Left ventricle myocardium inferior (tissue), 1 donor: Measurements from ENCODE around the gene SSBP4. TPM values are rescaled to one million over a fixed set of nuclear protein-coding genes. Genes with fewer than 3 reads are reported as not detected.
A peak's percentile ranks its signal among the peaks of the same experiment; 100 is the strongest.

Experiments used
- DNase-seq: peaks from one replicate; pipeline ENCODE4 v3.0.0-alpha.2; 2020
- H3K27ac ChIP-seq: fragments of 200-600 bp; replicated peaks from 2 replicates; pipeline ENCODE4 v1.8.0; 2021
- H3K27me3 ChIP-seq: fragments of 200-600 bp; 2 replicates; pipeline ENCODE4 v1.8.0; 2021; ENCODE audit warnings: low read depth
- H3K36me3 ChIP-seq: fragments of 200-600 bp; 2 replicates; pipeline ENCODE4 v1.8.0; 2021
- H3K4me1 ChIP-seq: fragments of 200-600 bp; 2 replicates; pipeline ENCODE4 v1.8.0; 2021
- H3K4me3 ChIP-seq: fragments of 200-600 bp; 2 replicates; pipeline ENCODE4 v1.8.0; 2021; ENCODE audit warnings: mild to moderate bottlenecking, moderate library complexity
- H3K9me3 ChIP-seq: fragments of 200-600 bp; replicated peaks from 2 replicates; pipeline ENCODE4 v1.8.0; 2021
- CTCF ChIP-seq: fragments of 200-600 bp; IDR thresholded peaks from 2 replicates; pipeline ENCODE4 v1.8.0; 2021; ENCODE audit warnings: antibody characterized with exemption, mild to moderate bottlenecking, borderline replicate concordance
- intact Hi-C: fragments of 100-400 bp; cut with micrococcal nuclease; formaldehyde crosslinking; loops from one replicate; pipeline ENCODE4 v1.11.0; 2022
- total RNA-seq: library from RNA; stranded (reverse); fragmentation: NEBNext Ultra II Directional; extraction: Animal tissue kit (Norgen Biotek cat#: 25700); gene quantifications from one replicate; pipeline ENCODE4 v1.2.1, GENCODE V29; 2021
- donor health status: DM: no; HTN: yes; CAD: no; lungs with severe emphysema.

Gene SSBP4
- total RNA-seq, 1 donor from 2014 or later = 30.8 TPM

- peaks cover 13% of the 10 kb centered on the region for H3K36me3 ChIP-seq
- H3K9me3 ChIP-seq = no peaks in the 10 kb centered on the region
- H3K27me3 ChIP-seq = no peaks in the 10 kb centered on the region
- DNase-seq = peak; percentile 67
- peak within 1 kb of the TSS; percentile 86 for H3K27ac ChIP-seq
- H3K4me1 ChIP-seq = peaks cover 56% of the 10 kb centered on the region
- no peak for TF ChIP-seq CTCF
- intact Hi-C loops = no loop called here
- peak within 1 kb of the TSS; percentile 84 for H3K4me3 ChIP-seq
Measured at GRCh38 chr19:18437491-18438330, 18.5 kb downstream of the SSBP4 start, which contains the start of gene ISYNA1. TSS of gene ISYNA1 (minus strand) at chr19:18438133. CDS start at chr19:18437979, 154 bp downstream.

- Histone ChIP-seq H3K27me3 (no peaks in the 10 kb centered on the region), H3K36me3 (peaks cover 15% of the 10 kb centered on the region), H3K27ac (peak overlapping the region; percentile 86), H3K4me3 (peak overlapping the region; percentile 84), H3K9me3 (no peaks in the 10 kb centered on the region), H3K4me1 (peaks cover 49% of the 10 kb centered on the region)
- TF ChIP-seq CTCF = no peak
- intact Hi-C loops = no loop called here
- DNase-seq = peak; percentile 60
Measured at GRCh38 chr19:18438331-18439024, 19.3 kb downstream of the SSBP4 start.

- intact Hi-C loops = no loop called here
- peaks cover 42% of the 10 kb centered on the region for H3K4me1 ChIP-seq
- no peak for TF ChIP-seq CTCF
- peaks cover 23% of the 10 kb centered on the region for H3K36me3 ChIP-seq
- H3K27me3 ChIP-seq = no peaks in the 10 kb centered on the region
- H3K4me3 ChIP-seq = no peak overlapping the region
- DNase-seq = no peak
- H3K27ac ChIP-seq = peak overlapping the region; percentile 86
- H3K9me3 ChIP-seq = no peaks in the 10 kb centered on the region
Measured at GRCh38 chr19:18439025-18439909, 20.1 kb downstream of the SSBP4 start.

GRCh38 chr19:18439910-18440237 is 20.7 kb downstream of the SSBP4 start:
- peak overlapping the region; percentile 86 for H3K27ac ChIP-seq

More at GRCh38 chr19:18439910-18440237, 20.7 kb downstream of the SSBP4 start:
- H3K4me1 ChIP-seq = peaks cover 39% of the 10 kb centered on the region
- intact Hi-C loops = no loop called here
- TF ChIP-seq CTCF = no peak
- no peak overlapping the region for H3K4me3 ChIP-seq
- H3K27me3 ChIP-seq = no peaks in the 10 kb centered on the region
- no peaks in the 10 kb centered on the region for H3K9me3 ChIP-seq
- no peak for DNase-seq
- H3K36me3 ChIP-seq = peaks cover 28% of the 10 kb centered on the region
